Stimulated activated CD8-positive, alpha-beta memory T cell treated with anti-CD3 and anti-CD28 coated beads, Interleukin-12 subunit alpha, Interleukin-12 subunit beta, amount 100 ng/mL, for 1 hour (primary cell): ENCODE results near the gene CSTF2.
"Not testable (repeated sequence)": the region's sequence is repeated elsewhere in the genome, so short reads cannot be mapped to it uniquely, and the experiment has no call there.

ENCODE experiments used
- DNase-seq: peaks from one replicate; pipeline ENCODE4 v3.0.0-alpha.2; 2020; ENCODE audit warnings: low read depth

The CSTF2 gene, protein sequence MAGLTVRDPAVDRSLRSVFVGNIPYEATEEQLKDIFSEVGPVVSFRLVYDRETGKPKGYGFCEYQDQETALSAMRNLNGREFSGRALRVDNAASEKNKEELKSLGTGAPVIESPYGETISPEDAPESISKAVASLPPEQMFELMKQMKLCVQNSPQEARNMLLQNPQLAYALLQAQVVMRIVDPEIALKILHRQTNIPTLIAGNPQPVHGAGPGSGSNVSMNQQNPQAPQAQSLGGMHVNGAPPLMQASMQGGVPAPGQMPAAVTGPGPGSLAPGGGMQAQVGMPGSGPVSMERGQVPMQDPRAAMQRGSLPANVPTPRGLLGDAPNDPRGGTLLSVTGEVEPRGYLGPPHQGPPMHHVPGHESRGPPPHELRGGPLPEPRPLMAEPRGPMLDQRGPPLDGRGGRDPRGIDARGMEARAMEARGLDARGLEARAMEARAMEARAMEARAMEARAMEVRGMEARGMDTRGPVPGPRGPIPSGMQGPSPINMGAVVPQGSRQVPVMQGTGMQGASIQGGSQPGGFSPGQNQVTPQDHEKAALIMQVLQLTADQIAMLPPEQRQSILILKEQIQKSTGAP

DNA sequence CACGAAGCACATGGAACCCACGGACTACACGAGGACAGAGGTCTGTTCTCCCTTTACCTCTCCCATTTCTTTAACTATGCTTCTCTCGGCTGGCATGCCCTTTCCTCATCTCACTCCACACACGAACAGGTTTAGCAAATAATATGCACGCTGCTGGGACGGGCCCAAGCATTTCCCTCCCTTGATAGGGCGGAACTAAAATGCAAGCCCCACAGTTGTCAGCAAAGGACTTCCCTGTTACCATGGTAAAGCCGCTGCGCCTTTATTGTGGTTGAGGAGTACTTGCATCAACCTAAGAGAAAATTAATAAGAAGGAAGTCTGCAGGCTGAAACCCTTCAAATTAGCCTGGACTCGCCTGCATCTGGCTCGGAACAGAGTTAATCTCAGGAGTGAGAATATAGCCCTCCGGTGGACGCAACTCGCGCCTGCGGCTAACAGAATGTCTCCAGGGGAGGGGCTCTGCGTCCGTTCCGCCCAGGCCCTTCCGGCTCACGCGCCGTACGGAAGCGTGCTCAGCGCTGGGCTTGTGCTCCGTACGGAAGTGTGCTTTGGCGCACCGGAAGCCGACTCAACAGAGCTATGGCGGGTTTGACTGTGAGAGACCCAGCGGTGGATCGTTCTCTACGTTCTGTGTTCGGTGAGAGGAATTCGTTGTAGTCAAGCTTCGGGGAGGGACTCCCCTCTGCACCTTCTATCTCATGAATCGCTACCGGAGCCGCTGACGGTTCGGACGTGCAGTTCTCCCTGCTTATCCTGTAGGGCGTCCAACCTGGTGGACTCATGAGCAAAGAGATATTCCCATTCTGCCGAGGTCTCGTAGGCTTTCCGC, at the start of gene CSTF2:
TSS of gene CSTF2 (plus strand) at position 555 of the 830 bp plus-strand sequence. CDS start at position 581, 26 bp downstream.
- DNase-seq = peak; percentile 59

DNA sequence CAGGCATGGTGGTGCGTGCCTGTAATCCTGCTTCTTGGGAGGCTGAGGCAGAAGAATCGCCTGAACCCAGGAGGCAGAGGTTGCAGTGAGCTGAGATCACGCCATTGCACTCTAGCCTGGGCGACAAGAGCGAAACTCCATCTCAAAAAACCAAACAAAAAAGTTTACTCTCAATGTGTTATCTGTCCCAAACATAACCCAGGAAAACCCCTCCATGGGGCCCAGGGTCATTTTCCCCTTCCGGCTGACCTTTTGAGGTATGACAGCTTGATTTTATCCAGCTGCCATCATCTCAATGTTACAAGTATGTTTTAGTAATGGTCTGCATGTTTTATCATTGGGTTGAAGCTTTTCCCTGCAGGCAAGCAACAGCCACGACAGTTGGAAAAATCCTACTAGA, 23.8 kb upstream of the CSTF2 start:
- not testable (repeated sequence) for DNase-seq

DNA sequence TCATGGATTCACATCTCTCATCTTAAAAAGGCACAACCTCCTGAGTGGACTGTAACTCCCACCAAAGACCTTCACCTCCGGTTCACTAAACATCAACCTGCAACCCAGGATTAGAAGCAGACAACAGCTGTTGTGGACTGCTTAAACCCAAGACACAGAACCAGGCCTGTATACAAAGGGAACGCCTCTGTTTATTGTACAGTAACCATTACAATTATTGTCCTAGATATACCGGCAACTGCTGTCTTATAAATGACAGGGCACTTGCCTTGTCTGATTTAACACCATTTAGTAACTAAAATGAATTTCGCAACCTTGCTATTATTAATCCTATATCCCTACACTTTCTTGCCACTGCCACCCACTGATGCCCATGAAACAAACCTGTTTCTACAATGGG, 22.8 kb upstream of the CSTF2 start:
- DNase-seq = no peak

DNA sequence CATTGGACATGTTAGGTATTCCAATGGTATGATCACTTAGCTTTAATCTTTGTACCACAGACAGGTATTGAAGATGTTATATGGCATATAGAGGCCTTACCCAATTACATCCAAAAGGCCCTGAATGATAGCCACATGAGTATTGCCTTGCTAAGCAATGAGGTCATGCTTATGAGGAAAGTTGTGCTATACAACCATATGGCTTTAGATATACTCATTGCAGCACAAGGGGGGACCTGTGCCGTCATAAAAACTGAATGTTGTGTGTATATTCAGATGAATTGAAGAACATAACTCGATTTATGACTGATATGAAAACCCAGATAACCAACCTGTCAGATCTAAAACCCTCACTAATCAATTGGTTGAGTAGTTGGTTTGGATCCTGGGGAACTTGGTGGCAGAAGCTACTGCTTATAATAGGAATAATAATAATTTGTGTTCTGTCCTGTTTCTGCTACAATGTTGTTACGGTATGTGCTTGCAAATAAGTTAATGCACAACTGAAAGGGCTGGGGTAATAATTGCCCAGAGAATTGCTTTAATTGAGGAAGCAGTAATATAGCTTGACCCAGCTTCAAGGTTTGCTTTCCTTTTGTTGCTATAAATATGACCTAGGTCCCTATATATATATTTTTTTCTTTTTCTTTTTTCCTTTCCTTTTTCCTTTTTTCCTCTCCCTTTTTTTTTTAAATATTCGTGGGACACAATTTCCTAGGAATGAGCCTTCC, 21.5 kb upstream of the CSTF2 start:
- DNase-seq = no peak

DNA sequence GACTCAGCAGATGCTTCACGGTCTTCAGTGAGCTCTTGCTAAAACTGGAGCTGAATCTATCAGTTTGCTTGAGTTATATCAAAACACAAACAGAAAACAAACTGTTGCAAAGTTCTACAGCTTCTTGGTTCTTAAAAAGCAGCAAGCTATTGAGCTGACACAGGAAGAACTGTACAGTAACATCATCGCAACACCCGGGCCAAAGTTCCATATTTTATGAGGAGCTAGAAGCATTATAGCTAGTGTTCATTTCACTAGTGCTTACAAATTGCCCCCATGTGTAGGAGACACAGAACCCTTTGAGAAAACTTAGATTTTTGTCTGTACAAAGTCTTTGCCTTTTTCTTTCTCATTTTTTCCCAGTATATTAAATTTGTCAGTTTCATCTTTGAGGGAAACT, 17.3 kb upstream of the CSTF2 start:
- no peak for DNase-seq

DNA sequence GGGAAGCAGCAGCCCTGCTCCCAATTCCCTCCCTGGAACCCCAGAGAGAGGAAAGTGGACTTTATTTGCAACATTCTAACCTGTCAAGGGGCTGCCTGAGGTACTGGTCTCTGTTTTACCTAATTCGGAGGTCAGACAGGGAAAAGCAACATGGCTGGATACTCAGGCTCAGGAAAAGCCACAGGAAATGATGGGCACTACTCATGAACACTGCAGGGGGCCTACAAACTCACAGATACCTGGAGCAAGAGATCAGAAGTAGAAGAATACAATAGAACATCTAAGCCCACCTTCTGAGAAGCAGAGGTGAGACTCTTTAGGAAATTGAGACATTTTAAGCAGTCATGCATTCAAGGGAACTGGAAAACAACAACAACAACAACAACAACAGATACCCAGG, 15.4 kb upstream of the CSTF2 start:
- DNase-seq = no peak

DNA sequence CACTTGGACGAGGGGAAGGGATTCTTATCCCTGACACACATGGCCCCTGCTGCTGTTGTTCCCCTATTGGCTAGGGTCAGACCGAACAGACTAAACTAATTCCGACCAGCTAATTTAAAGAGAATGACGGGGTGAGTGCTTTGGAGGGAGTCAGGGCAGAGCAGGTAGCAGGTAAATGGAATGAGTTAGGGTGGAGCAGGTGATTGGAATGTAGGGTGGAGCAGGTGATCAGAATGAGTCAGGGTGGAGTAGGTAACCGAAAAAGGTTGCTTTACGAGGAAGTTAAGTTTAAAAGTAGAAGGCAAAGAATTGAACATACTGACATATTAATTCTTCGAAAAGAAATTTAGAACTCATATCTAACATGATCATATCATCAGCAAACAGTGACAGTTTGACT, 11.9 kb upstream of the CSTF2 start:
- not testable (repeated sequence) for DNase-seq

DNA sequence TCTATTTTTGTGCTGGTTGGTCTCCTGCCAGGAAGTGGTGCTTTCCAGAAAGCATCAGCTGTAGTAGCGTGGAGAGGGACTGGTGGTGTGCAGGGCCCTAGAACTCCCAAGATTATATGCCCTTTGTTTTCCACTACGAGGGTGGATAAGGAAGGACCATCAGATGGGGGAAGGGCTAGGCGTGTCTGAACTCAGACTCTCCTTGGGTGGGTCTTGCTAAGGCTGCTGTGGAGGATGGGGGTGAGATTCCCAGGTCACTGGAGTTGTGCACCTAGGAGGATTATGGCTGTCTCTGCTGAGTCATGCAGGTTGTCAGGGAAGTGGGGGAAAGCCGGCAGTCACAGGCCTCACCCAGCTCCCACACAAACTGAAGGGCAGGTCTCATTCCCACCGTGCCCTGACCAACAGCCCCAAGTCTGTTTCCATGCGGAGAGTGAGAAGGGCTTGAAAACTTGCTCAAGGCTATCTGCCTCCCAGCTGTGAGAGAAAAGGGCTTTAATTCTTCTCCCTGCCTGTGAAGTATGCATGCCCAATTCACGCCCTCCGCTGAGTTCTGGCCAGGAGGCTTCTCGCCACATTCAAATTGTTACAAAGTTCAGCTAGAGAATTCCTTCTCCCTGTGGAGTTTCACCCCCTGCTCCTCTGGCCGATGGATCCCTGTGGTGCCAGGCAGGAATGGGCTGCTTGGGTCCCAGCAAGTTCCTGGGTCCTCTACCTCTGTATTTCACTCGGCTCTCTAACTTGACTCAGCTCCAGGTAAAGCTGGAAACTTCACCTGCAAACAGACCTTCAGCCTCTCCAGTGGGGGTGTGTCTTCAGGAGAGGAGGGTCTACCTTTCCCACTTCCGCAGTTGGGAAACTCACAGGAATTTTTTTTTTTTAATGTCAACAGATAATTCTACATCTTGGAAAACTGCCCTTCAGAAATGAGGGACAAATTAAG, 7.7 kb upstream of the CSTF2 start:
- DNase-seq = no peak

DNA sequence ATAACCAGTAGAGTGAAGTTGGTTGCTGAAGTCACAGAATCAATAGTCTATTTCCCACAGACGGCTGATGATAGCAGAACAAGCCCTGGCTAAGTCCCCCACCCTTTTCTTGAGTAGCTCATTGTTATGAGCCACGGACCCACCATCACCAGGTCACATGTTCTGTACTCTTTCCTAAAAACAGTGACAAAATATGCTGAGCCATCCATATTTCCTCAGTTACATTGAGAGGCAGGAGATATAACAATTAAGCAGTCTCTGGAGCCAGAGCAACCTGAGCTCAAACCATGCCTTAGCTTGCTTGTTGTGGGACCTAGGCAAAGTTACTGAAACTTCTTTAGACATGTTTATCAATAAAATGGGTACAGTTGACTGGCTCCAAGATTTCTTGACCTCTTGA, 2.9 kb upstream of the CSTF2 start:
- DNase-seq = no peak

DNA sequence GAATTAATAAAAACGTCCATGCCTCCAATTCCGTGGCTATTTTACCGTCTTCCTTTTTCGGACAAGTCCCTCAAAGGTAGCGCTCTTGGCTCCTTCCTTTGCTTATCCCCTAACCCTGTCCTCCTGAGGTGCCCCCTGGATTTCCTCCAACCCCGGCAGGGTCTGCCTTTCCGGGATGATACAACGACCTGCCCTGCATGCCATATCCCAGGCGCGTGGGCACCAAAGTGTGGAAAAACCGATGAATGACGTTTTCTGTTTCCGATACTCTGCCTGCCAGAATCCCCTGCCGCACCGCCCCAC, 706 bp upstream of the CSTF2 start:
- no peak for DNase-seq

DNA sequence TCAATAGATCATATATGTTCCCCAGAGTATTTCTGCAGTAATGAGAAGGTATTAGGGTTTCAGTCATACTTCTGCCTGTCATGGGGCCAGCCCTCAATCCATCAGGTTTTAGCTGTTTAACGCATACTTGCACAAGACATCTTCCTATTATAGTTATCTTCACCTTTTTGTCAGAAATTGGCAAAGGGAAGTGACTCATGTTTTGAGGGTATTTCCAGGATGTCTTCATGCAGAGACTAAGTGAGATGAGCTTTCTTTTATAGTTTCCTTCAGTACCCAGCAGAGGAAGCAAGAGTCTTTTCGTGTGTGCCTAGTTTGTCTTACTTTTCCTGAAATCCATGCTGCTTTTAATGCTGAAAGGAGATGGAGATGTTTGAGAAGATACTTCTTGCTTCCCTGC, 9.5 kb downstream of the CSTF2 start:
- no peak for DNase-seq

DNA sequence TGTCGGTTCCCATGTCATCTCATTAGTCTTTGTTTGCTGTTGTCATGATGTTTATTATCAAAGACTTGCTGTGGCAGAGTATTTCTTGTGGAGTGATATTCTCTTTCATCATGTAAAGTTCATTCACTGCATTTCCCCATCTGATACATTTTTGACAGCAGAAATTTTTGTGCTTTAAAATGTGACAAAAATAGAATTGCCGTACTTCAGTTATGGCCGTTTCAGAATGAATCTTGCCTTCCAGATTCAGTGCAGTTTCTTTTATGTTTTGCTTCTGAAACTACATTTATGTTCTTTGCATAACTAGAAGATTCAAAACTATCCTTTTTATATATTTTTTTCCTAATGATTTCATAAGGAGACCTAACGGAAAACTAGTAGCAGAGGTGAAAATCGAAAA, 10.0 kb downstream of the CSTF2 start:
- no peak for DNase-seq

DNA sequence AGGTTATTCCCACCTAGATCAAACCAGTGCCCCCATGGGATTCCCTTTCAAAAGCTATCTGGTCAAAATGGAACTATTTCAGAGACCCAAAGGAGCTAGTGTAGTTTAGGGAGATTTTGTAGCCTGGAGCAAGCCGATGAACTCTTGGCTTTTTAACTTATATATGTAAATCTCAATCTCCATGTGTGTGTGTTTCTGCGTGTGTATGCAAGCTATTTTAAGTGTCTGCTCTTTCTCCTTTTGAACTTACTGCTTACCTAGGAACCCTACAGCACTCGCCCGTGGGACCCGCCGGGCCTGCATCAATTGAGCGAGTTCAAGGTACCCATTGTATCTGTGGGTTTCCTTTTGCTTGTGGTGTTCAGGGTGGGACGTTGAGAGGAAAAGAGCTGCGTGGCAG, 10.4 kb downstream of the CSTF2 start:
- no peak for DNase-seq

DNA sequence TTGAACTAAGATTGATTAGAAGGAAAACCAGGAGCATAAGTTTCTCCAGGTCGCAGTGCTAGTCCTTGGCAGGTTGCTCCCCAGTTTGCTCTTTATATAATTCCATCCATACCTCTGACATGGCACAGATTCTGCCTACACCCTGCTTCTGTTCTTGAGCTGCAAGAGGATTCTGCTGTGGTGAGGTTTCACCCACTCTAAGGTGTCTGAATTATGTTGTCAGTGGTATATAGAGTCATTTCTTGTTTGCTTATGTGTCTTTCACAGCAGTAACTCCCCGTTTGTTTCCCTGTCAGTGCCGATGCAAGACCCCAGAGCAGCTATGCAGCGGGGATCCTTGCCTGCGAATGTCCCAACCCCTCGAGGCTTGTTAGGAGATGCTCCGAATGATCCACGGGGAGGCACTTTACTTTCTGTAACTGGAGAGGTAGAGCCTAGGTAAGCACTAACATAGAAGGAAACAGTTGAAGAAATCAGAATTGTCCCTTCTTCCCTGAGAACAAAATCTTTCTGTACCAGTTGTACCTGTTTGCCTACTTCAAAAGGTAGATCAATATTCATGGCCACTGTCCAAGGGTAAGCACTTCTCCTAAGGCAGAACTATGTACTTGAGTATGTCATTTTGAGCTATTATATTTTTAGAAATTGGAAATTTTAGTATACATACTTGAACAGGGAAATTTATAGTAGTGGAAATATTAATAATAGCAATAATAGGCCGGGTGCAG, 11.2 kb downstream of the CSTF2 start:
- no peak for DNase-seq

DNA sequence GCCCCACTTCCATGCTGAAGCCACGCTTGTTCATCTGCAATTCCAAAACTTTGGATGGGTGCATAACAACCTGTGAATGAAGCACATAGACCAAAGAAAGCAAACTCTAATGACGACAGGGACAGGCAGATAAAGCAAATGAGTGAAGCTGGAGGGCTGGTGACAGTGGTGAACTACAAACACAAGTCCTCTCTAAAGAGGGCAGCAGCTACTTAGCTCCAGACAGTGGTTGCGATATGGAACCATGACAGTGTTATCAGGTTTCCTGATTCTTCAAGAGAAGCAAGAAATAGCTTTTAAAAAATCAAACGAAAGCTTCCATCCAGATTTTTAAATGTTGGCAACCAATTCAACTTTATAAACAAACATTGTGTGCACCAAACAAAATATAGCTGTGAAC, 30.1 kb downstream of the CSTF2 start:
- no peak for DNase-seq

DNA sequence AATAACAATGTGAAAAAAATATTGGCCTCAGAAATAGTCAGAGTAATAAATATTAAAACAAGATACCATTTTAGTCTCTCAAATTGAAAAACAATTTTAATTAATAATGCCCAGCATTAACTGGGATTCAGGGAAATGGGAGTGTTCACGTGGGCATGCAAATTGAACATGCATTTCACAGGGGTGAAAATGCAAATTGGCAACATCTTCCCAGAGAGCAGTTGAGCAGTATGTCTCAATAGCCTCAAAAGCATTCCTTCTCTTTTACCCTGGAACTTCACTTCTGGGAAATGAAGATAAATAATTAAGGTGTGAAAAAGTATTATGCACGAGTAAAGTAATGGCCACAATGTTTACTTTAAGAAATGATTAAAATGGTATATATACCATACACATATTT, 32.6 kb downstream of the CSTF2 start:
- DNase-seq = no peak

DNA sequence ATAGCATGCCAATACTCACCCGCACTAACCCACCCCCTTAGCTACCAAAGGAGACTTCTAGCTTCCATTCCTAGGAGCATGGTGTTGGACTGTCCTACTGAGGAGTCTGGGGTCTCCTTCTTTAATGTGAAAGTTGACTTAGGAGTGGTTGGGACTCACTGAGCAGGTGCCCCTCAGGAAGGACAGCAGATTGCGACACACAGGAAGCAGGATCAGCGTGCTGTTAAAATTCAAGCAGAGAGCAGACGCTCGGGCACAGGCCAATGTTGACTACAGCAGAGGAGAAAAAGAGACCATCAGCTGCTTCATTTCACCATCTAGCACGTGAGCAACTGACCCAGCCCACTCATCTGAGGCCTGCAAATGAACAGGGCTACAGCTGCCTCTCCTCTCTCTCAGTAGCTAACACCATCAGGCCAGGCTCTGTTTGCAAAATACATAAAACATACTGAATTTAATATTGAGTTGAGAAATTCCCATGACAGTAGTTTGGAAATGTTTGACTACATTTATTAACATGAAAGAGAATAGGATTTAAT, 43.2 kb downstream of the CSTF2 start:
- DNase-seq = no peak

DNA sequence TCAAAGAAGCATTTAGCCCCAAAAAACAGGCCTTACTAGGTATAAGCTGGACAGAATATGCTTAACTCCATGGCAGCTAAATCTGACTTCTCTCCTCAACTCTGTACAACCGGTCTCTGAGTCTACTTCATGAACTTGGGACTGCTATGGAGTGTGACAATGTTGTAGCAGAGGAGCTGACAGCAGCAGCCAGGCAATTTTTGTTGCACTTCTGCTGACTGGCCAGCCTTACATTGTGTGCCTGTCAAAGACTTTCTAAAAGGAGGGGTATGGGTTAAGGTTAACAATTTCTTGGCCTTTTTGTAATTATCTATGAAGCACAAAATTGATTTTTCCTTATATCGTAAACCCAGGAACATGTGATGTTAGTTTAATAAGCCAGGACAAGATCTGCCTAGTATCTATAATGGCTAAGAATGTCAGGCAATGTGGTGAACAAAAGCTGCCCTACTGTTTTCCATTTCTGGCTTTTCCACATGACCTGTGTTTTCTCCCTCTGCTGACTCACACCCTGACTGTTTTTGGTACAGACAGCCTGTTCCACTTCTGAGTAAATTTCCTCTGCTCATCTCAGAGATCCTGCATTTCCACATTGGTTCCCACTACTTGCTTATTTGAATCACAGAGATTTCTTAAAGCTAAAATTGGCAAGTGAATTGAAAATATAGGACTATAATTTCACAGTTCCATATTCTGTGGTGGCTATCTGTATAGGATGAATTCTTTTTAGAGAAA, 44.6 kb downstream of the CSTF2 start:
- DNase-seq = no peak

DNA sequence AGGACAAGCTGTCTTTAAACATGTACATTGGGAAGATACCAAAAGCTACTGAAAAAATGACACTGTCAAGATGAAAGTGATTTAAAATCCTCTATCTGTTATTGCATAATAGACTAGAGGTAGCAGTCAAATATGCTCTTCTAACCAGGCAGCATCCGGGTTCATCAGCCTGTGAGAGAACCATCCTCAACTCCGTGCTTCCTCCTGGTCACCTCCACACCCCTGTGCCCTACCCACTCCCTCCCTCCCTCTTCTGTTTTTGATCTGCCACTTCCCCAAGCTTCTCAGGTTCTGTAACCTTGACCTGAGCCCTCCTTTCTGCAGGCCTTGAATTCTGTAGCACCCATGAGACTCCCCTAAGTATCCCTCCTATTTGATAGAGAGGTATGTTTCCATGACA, 48.1 kb downstream of the CSTF2 start:
- DNase-seq = no peak

DNA sequence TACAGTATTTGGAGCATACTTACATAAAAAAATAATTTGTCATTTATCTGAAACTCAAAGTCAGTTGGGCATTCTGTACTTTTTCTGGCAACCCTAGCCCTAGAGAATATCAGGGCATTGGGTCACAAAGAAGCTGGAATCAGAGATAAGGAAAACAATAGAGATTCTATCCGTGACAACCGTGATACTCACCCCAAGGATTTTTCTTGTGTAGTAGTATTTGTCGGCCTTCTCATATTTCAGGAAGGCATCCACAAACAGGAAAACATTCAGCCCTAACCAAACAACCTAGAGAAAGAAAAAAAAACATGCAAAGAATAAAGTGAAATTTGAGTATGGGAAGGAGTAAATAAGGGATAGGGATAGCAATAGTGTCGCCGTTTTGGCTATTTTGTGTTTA, 50.3 kb downstream of the CSTF2 start:
- no peak for DNase-seq
